HFF-Myc (cell line): ENCODE measurements around the gene LRATD1.

Source experiments
- DNase-seq: peaks from one replicate; pipeline ENCODE4 v3.0.0-alpha.2; 2011; ENCODE audit warnings: low read depth; ENCODE audit errors: extremely low read depth
- H3K4me3 ChIP-seq: replicated peaks from 2 replicates; pipeline ENCODE4 v1.5.1; 2011; ENCODE audit warnings: low read depth, mild to moderate bottlenecking, control low read depth, low read length
- TF ChIP-seq, protein P1 (sequence below): IDR thresholded peaks from 2 replicates; pipeline ENCODE4 v1.5.1; 2012; ENCODE audit warnings: mild to moderate bottlenecking, low read depth, low read length, control low read depth; ENCODE audit errors: missing control alignments

LRATD1 gene

DNA sequence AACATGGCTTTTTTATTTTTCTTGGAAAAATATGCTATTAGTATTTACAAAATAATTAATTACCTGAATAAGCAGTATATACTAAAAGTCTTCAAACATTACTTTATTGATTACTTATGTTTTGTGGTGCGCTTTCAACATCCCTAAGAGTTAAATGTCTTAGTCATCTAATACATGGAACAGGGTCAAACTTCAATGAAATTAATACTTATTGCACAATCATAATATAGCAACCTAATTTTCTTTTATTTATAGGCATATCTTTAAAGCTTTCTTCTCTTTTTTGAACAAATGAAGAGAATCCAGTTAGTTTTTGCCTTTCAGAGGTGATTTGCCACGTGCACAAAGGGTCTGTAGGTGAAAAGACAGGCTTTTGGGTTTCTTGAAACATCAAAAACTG, 6.0 kb downstream of the LRATD1 start:
- TF ChIP-seq, protein P1, sequence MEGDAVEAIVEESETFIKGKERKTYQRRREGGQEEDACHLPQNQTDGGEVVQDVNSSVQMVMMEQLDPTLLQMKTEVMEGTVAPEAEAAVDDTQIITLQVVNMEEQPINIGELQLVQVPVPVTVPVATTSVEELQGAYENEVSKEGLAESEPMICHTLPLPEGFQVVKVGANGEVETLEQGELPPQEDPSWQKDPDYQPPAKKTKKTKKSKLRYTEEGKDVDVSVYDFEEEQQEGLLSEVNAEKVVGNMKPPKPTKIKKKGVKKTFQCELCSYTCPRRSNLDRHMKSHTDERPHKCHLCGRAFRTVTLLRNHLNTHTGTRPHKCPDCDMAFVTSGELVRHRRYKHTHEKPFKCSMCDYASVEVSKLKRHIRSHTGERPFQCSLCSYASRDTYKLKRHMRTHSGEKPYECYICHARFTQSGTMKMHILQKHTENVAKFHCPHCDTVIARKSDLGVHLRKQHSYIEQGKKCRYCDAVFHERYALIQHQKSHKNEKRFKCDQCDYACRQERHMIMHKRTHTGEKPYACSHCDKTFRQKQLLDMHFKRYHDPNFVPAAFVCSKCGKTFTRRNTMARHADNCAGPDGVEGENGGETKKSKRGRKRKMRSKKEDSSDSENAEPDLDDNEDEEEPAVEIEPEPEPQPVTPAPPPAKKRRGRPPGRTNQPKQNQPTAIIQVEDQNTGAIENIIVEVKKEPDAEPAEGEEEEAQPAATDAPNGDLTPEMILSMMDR: no peak
- no peak overlapping the region for H3K4me3 ChIP-seq
- DNase-seq: no peak

DNA sequence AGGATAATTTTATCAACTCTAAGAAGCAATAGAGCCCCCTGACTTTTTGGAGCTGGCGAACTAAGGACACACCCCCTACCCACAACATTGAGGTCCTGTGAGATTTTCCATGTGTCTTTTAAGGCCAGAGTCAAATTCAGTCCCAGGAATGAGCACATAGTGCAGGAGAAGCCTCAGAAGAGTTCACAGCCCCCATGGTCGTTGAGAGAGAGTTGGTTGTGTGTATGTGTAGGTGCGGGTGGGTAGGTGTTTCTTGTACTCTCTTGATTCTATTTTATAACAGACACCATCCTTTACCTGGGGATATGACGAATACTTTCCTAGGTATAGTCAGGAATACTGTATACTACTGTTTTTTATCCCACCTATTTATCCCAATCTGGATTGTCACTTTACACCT, 8.6 kb downstream of the LRATD1 start:
- DNase-seq: no peak
- H3K4me3 ChIP-seq: no peak overlapping the region
- TF ChIP-seq, protein P1: no peak

DNA sequence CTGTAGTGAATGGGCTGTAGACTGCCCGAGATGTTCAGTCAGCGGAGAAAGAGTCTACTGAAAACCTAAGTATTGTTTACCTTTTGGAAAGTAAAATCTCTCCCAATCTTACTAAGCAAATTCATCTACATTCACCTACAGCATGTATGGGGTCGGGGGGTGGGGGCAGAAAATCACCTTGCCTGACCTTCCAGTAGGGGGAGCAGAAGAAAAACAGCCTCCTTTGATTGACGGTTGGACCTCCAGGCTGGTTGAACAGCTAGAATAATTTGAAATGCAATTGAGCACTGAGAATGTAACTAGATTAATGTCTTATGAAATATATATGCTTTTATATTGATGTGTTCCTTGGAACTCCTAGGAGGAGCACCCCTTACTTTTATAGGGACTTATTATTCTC, 10.0 kb downstream of the LRATD1 start:
- H3K4me3 ChIP-seq: no peak overlapping the region
- TF ChIP-seq, protein P1: no peak
- no peak for DNase-seq

DNA sequence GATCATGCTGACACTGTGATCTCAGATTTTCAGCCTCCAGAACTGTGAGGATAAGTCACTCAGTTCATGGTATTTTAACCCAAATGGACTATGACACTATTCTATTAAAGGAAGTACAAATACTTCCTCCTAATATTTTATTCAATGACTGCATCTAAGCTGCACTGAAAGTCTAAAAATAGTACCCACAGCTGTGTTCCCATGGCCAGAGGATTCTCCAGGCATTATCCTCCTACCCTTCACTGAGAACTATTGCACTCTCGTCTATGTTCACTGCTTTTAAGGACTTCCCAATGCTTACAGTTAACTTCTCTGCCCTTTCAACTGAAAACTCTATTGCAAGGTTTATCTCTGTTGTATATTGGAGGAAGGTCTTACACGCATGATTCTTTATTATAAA, 15.2 kb downstream of the LRATD1 start:
- TF ChIP-seq, protein P1: no peak
- H3K4me3 ChIP-seq: no peak overlapping the region
- no peak for DNase-seq

DNA sequence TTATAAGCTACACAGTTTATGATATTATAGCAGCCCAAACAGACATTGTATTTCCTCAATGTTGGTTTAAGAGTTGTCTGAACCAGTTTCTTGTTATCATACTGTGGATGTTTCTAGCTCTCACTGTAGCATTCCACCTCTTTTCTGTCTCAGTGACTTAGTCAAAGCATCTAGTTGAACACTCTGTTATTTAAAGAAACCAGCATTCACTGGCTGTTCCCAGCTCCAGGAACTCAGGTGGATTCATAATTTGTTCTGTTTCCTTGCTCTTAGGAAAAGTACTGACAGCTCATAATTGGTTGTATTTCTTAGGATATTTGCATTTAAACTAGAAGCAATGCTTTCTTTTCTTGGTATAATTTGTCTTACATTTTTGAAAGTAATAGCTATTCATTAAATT, 17.5 kb downstream of the LRATD1 start:
- TF ChIP-seq, protein P1: no peak
- no peak for DNase-seq

DNA sequence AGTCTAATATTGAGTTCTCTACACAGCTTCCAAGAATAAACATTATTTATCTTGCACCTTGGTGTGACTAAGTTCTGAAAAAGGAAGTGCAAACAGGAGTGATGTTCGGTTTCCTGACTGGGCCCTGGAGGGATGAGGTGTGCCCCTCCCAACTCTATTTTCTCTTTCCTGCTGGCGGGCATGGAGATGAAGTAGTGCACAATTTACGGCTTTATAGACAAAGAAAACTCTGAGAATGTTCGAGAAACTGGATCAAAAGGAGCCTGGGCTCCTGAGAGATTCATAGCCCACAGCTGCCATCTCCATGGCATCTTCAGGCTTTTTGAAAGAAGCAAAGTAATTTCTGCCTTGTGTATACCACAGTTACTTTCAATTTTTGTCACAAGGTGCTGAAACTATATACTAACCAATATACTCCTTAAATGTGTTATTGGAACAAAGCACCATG, 22.3 kb downstream of the LRATD1 start:
- TF ChIP-seq, protein P1: no peak
- DNase-seq: no peak
- no peak overlapping the region for H3K4me3 ChIP-seq

More for the DNA sequence above, 17.5 kb downstream of the LRATD1 start:
- no peak overlapping the region for H3K4me3 ChIP-seq

DNA sequence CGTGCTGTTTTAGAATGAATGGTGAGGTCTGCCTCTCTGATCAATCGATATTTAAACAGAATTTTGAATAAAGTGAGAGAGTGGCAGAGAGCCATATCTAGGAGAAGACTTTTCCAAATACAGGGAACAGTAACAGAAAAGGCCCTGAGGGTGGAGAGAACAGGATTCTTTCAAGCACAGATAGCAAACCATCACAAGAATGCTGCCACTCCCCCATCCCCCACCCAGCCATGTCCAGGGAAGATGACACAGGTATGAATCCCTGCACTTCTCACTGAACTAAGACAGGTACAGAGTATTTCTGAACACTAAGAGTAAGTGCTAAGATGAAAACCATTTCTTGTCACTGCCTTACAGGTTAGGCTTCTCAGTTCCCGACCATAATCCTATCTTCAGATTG, 23.6 kb downstream of the LRATD1 start:
- TF ChIP-seq, protein P1: no peak
- H3K4me3 ChIP-seq: no peak overlapping the region
- DNase-seq: no peak
